Embryonic facial prominence (tissue), 1 donor: ENCODE data around the gene MAP1B.
A peak's percentile ranks its signal among the peaks of the same experiment; 100 is the strongest.

ENCODE experiments used
- DNase-seq: peaks from one replicate; pipeline ENCODE4 v3.0.0-alpha.2; 2016; ENCODE audit errors: extremely low spot score

MAP1B gene

DNA sequence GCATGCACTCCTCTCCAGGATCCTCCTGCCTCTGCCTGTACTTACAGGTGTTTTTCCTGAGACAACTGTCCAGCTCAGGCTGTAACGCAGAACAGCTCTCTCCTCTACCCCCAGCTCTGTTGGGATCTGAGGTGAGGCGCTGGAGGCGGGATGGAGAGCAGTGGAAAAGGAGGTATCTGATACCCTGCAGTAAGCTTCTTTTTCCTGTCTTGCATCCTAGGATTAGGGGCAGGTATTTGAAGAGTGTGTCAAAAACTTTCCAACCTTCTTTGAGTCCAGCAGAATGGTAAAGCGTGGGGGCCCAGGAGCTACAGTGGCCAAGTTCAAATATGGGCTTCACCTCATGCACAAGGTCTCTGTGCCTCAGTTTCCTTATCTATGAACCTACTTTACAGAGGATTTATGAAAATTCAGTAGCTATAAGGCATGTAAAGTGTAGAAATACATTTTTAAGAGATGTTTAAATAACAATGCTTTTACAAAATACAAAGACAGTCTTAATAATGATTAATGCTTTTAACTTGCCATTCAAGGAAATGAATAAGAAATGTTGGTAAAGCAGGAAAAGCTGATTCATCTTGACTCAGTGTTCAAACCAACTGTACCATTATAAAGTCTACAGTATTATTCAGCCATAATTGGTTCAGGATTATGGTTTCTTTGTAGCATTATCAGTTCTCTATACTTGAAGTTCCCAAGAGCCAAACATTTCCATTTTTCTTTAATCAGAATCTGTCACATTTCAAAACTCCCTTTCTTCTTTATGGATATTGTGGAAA lies 26.1 kb downstream of the MAP1B start:
- DNase-seq = no peak

DNA sequence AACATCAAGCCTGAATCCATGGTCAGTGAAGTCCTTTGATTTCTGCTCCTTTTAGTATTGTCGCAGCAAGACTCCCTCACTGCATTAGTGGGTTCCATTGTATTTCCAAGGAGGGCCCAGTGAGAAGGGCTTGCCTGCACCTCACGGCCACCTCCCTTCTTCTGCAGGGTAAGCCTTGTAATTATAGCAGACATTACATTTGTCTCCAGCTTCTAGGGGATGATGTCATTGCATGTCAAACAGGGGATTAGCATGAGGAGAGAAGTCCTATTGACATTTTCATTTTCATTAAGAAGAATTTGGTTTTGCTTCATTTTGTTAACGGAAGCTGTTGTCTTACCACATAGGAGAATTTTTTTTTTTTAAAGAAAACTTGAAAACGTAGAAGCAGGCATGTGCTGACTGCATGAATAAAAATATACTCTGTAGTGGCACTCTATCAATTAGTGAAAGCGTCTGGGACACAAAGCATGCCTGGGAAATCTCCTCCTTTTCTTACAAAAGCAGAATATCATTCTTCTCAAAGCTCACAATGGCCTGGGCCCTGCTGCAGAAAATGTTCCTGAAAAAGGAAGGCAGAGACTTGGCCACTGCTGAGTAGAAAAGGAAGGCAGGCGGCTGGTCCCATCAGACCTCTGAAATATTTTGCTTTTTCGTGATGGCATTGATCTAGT lies 27.1 kb downstream of the MAP1B start:
- DNase-seq = no peak

DNA sequence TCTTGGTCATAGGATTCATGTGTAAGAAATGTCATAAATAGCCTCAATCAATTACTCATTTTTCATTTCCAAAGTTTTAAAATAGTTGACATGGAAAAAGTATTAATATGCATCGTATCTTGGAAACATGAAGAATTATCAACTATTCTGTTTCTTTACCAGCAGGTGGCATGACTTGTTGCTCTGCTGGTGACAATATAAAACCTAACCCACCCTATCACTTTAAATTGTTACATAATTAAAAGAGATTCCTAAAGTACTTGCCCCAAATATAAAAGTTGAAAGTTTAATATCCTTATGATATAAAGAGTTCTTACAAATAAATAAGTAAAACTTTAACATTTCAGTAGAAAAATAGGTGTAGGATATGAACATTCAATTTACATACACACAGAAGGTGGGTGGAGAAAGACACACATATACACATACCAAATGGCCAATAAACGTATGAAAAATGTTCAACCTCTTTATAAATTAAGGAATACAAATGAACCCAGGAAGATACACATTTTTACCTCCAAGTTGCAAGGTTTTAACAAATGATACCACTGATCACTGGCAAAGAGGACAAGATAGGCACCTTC lies 30.6 kb downstream of the MAP1B start:
- no peak for DNase-seq

DNA sequence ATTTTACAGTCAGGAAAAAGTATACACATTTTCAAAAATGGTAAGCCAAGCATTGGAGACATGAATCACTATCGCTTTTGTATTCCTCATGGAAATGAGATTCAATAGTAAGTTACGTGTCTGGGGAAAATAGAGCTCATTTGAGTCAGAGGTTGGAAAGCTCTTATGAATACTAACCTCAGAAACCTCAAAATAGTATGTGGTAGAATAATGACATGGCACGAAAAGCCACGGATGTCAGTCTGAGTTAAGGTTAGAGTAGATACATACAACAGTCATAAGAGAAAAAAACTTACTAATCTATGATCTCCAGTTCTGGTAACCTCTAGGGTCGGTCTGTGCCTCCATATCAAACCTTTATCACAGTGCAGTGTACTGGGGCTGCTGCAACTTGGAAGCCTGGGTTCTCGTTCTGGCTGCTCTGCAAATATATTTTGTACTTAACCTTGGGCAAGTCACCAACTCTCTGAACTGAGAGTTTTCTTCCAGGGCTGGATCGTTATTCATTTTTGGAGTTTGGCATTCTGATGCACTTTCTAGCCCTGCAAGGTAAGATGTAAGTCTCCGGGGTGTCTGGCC lies 31.8 kb downstream of the MAP1B start:
- peak; percentile 44 for DNase-seq

GRCh38 chr5:72140711-72141110 lies 33.4 kb downstream of the MAP1B start:
- DNase-seq = no peak

- DNase-seq = peak; percentile 67
Observed at GRCh38 chr5:72141440-72142355, 34.4 kb downstream of the MAP1B start.

- no peak for DNase-seq
Observed at GRCh38 chr5:72144762-72145161, 37.5 kb downstream of the MAP1B start.

DNA sequence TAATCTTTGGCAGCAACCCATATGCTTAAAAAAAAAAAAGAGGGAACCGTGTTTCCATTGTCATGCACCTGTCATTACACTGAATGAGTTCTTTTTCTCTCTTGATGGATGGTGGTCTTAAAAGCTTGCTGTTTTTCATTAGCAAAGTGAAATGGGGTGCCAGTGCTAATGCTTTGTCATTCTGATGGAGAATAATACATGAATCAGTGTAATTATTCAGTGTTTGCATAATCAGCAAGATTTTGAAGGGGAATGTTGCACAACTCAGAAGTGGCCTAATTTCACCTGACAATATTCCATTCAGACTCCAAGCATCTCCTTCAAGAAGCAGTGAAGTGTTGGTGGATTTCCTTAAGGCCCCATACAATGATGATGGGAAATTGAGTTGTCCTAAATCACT lies 38.1 kb downstream of the MAP1B start:
- no peak for DNase-seq

- DNase-seq = no peak
Observed at GRCh38 chr5:72146056-72146455, 38.8 kb downstream of the MAP1B start.

DNA sequence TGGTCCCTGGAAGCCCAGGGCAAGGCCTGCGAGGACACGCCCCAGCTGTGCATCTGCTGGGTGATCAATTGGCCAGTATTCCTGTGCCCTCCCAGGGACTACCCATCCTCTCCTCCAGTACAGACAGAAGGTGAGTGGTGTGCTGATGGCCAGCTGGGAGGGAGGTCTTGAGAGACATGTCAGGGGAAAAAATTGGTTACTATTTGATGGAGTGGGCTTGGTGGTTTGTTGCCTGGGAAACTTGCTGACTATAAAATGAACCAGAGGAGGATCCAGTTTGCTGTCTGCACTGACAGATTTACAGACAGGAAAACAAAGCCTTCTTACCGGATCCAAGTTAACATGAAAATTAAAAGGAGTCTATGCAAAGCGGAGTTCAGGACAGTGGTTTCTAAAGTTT lies 40.3 kb downstream of the MAP1B start:
- DNase-seq = no peak

GRCh38 chr5:72149742-72150141 lies 42.5 kb downstream of the MAP1B start:
- no peak for DNase-seq

DNA sequence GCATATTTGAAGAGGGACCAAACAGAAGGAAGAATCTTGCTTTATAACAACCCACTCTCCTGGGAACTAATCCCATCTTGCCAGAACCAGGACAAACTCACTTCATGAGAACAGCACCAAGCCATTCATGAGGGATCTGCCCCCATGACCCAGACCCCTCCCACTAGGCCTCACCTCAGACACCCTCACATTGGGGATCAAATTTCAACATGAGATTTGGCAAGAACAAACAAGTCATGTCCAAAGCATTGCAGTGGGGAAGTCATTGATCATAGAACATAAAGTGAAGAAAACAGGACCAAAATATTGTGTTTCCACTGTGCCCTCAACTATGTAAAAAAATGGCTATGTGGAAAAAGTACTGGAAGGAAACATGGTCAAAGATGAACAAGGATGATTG lies 43.9 kb downstream of the MAP1B start:
- no peak for DNase-seq

GRCh38 chr5:72151646-72152045 lies 44.4 kb downstream of the MAP1B start:
- no peak for DNase-seq

GRCh38 chr5:72152545-72152944 lies 45.3 kb downstream of the MAP1B start:
- no peak for DNase-seq

- no peak for DNase-seq
Observed at GRCh38 chr5:72153551-72153950, 46.3 kb downstream of the MAP1B start.

GRCh38 chr5:72154076-72154756 lies 46.9 kb downstream of the MAP1B start:
- DNase-seq = no peak

DNA sequence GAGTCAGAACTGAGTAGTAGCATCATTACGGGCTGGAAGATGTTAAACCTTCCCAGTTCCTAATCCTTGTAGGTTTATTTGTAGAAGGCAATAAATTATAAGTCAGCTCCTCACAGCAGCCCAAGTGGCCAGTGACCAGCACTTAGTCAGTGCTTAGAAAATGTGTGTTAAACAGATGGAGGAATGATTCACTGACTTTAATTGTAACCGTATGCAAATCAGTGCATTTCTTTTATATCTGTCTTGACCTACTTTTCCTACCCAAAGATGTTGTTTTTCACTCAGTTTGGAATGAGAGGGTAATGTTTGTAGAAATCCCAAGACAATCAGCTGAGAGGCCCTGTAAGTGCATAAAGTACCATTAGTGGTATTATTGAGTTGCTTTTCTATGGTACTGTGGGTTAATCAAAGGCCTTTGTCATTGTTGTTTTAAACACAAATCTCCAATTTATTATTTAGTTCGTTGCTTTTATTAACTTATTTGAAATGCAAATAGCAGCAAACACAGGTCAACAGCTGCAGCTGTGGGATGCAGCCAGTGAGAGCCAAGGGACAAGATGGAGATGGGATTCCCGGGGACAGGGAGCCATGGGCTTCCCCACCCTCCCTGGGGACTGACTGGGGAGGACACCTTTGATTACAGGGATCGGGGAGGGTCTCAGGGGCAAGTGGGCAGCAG lies 49.8 kb downstream of the MAP1B start:
- DNase-seq = no peak

GRCh38 chr5:72157625-72157962 lies 50.3 kb downstream of the MAP1B start:
- DNase-seq = no peak

- DNase-seq = no peak
Observed at GRCh38 chr5:72159501-72159911, 52.2 kb downstream of the MAP1B start.

DNA sequence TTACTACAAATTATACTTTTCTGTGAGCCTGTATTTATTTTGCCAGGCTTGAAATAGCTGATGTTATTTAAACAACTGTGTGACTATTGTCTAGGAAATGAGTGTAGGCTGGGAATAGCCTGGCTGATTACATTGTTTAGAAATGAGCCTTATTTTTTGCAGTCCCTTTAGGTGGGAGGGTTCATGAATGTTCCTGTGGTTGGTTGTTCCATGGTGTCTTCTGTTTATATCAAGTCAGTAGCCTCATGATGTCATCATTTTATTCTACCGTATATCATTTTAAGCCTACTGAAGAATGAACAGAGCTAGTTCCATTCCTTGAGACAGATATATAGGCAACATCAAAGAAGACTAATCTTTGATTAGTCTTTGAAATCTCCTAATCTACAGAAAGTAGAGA lies 53.1 kb downstream of the MAP1B start:
- DNase-seq = no peak

DNA sequence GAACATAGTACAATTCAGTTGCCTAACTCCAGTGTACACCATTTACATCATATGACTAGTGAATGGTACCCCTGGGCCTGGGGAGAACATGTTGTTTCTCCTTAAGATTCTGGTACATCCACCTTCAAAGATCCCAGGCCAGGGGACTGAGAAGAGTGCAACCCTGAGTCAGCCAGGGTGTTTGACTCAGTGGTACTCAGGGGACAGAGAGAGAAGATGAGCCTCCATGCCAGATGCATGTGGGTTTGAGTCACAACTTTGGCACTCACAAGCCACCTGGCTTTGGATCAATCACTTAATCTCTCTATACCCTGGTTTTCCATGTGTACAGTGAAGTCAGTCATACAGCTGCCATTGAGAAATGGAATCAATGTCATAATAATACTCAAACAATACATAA lies 53.7 kb downstream of the MAP1B start:
- no peak for DNase-seq
